NCI-H1417 (cell line): ENCODE measurements around the gene DOCK8.

ENCODE experiments used
- DNase-seq, 3 experiments: peaks; one replicate each; lab custom pipeline; 2025; lab: John Stamatoyannopoulos, UW

DOCK8 gene

DNA sequence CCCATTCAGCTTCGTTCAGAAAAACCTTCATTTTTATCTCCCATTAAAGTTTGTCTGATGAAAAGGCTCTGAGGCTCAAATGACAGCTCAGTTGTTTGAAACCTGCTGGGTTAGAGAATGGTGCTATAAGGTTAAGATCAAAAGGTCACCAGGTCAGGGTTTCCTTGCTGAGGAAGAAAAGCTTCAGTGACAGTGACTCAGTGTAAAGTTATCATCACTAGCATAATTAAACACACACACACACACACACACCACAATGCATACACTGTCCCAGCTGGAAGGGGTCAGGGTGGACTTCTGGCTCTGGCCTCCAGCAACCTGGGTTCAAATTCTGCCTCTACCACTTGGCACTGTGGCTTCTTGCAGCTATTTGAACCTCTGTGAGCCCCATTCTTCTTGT lies 281.1 kb downstream of the DOCK8 start:
- no peak for DNase-seq

DNA sequence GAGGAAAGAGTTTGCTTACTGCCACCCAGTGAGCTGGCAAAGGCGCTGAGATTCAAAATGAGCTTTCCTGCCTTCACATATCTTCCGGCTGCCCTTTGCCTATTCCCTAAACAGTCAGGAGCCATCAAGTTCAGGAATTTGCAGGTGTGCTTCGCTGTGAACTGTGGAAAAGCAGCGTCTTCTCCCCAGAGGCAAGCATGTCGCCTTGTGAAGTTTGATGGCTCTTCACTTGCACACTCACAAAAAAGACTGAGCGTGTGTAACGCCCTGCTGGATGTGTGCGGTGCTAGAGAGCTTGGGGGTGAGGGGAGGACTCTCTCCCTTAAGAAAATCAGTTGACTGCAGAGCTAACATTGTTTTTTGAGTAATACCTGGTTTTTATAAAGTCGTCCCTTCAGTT lies 288.7 kb downstream of the DOCK8 start:
- DNase-seq: peak in 2 of 3 experiments; percentile 31 to 43

DNA sequence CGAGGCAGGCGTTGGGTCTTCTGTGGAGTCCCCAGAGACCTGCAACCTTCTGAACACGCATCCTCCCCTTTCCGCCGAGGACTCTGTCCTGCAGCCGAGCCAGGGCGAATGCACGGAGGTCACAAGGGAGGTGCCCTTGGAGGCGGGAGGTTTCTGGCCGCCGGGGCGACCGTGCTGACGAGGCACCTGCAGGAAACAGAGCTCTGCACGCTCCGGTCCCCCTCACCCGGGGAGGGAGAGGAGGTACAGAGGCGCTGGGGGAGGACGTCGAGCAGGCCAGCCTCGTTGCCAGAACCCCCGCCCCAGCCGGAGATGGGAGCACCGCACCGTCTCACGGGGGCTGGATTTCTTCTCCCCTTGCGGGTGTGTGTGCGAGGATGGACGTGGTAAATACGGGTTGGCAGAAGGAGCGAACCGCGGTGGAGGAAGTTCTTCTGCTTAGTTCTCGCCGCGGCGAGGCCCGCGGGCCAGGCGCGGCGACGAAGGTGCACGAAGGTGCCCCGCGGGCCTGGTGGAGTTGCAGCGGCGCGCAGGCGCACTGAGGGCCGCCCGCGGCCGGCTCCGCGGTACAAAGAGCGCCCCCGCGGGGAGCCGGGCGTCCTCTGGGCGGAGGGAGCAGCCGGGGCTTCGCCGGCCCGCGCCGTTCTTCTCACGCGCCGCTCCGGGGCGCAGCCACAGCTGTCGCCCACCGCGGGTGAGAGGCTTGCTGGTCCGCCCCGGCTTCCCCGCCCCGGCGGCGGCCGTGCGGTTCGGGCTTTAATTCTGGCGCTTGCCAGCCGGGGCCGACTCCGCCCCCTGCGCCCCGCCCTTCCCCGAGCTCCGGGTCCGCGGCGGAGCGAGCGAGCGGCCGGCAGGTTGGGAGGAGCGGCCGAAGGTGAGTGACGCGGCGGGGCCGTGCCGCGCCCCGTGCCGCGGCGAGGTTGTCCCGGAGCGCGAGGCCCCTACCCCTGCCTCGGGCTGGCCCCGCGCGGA lies 289.5 kb downstream of the DOCK8 start, which contains the start of gene KANK1:
TSS of gene KANK1 (plus strand) at position 815 of the 972 bp plus-strand sequence.
- peak; percentile 78 to 86 (median 82) for DNase-seq

DNA sequence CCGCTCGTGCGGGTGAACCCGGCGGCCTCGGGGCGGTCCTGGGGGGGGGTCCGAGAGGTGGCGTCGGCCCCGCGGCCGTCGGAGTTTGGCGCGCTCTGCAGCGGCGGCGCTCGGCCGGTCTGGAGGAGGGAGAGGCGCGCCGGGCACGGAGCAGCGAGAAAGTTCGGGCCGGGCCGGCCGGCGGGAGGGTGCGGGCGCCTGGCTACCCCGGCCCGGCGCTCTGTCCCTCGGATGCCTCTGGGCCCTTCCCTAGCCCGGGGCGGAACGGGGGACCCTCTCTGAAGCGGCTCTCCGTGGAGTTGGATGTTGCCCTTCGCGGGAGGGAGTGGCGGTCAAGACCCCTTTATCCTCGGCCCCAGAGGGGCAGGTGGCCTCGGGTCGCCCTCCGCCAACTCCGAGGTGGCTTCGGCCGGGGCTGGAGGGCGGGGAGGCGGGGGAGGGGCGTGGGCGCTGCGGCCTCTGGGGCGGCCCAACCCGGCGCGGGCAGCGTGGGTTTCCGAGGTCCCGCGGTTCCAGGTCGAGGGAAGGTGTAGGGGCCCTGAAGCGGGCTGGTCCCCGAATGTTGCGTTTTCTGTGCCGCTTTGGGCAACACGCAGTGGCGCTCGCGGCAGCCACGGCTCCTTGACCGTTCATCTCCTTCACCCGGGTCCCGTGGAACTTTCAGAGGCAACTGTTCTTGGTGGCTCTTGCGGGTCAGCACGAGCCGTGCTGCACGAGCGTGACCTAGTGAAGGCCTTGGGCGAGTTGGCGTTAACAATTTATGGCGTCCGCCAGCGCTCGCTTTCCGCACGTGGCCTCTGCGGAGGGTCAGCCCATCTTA lies 290.5 kb downstream of the DOCK8 start:
- DNase-seq: peak in 1 of 3 experiments; percentile 25

DNA sequence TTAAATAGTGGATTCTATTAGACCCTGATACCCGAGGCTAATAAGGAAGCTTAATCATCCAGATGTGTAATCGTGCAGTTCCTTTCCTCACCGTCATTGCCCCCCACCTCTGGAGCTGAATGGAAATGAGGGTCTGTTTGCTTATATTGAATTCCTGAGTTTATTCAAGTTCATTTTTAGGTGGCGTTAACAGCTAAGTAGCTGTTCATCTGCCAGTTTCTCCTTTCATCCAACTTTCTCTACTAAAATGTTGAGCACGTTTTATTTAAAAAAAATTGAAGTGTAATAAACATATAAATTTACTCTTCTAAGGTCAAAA lies 291.0 kb downstream of the DOCK8 start:
- no peak for DNase-seq

DNA sequence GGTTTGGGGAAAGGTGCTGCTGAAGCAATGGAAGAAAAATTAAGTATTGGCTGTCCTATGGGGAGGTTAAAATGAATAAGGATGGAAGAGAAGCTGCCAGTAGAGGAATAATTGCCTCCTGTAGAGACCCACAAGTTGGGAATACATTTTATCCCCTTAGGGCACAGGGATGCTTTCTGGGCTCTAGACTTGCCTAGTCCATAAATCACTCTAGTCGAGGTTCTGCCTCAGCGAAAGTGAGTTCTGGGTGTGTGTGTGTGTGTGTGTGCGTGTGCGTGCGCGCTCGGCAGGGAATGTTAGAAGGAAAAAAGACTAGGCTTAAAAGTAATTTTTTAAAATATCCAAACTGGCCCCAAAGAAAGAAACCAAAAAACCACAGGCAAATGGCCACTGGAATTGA lies 291.6 kb downstream of the DOCK8 start:
- DNase-seq: peak in 2 of 3 experiments; percentile 2 to 29

DNA sequence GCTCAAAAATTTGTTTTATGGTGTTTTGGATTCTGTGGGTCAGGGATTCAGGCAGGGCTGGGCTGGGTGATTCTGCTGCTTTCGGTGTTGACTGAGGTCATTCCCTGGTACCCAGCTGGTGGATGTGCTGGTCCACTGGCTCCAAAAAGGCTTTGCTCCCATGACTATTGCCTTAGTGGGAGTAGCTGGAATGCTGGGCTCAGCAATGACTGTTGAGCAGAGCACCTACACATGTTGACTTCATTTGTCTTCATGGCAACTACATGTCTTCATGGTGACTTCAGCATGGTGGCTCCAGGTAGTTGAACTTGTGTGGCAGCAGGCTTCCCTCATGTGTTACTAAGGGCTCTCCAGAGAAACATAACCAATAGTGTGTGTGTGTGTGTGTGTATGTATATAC lies 297.2 kb downstream of the DOCK8 start:
- no peak for DNase-seq

DNA sequence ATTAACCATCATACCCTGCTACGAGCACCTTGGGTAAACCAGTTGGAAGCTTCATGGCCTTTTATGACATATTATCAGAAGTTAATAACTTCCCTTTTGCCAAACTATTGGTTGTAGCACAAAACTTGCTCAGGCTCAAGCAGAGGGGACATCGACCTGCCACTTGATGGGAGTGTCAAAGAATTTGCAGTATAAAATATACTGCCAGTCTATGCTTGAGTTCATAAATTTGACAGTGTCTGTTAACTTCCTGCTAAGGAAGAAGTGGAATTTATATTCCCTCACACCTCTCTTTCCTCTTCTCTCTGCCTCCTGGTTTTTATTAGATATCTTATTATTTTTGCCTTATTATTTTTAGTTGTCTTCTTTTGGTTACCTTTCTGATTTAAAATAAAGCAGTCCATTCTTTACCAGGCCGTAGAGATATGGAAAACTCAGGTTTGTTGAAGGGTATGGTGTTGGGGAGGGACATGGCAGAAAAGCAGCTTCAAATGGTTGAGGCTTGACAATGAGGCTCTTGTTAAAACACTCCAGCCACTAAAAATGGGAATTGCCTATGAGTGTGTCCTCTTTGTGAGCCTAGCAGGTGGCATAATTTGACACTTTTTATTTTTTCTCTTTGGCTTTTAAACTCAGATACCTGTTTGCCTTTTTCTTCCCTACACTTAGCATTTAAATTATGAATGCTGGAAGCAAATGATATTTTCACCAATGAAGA lies 298.0 kb downstream of the DOCK8 start:
- peak in 2 of 3 experiments; percentile 66 to 82 for DNase-seq
